H9 (cell line): ENCODE data around the gene GNB1L. TPM values are rescaled to one million over a fixed set of nuclear protein-coding genes. Genes with fewer than 3 reads are reported as not detected.

ENCODE experiments used
- DNase-seq: peaks from one replicate; pipeline ENCODE4 v3.0.0-alpha.2; 2017
- H2AFZ ChIP-seq: one replicate; pipeline ENCODE4 v1.6.1; 2013; ENCODE audit warnings: mild to moderate bottlenecking, low read length, control low read depth, moderate library complexity
- H2AK5ac ChIP-seq: 2 replicates; pipeline ENCODE4 v1.6.1; 2013; ENCODE audit warnings: low read length, control low read depth, mixed read lengths; ENCODE audit not compliant: insufficient read length
- H2BK120ac ChIP-seq: one replicate; pipeline ENCODE4 v1.6.1; 2013; ENCODE audit warnings: low read depth, mild to moderate bottlenecking, low read length, control low read depth, inconsistent platforms; ENCODE audit not compliant: poor library complexity, severe bottlenecking
- H2BK12ac ChIP-seq: 2 replicates; pipeline ENCODE4 v1.6.1; 2013; ENCODE audit warnings: low read length, control low read depth, mixed read lengths, low read depth; ENCODE audit not compliant: insufficient read length
- H2BK15ac ChIP-seq: 2 replicates; pipeline ENCODE4 v1.6.1; 2013; ENCODE audit warnings: low read depth, low read length, control low read depth
- H2BK20ac ChIP-seq: one replicate; pipeline ENCODE4 v1.6.1; 2013; ENCODE audit warnings: low read depth, mild to moderate bottlenecking, low read length, control low read depth, inconsistent platforms; ENCODE audit not compliant: poor library complexity, severe bottlenecking
- H2BK5ac ChIP-seq: 2 replicates; pipeline ENCODE4 v1.6.1; 2013; ENCODE audit warnings: low read length, control low read depth, mixed read lengths; ENCODE audit not compliant: insufficient read length
- H3K14ac ChIP-seq: 2 replicates; pipeline ENCODE4 v1.6.1; 2013; ENCODE audit warnings: low read length, control low read depth; ENCODE audit not compliant: insufficient read depth
- H3K18ac ChIP-seq: 2 replicates; pipeline ENCODE4 v1.6.1; 2013; ENCODE audit warnings: low read depth, mild to moderate bottlenecking, mixed read lengths, low read length, control low read depth; ENCODE audit not compliant: insufficient read length
- H3K23ac ChIP-seq: 2 replicates; pipeline ENCODE4 v1.6.1; 2013; ENCODE audit warnings: low read length, control low read depth, mixed read lengths, low read depth; ENCODE audit not compliant: insufficient read length
- H3K23me2 ChIP-seq: 2 replicates; pipeline ENCODE4 v1.6.1; 2013; ENCODE audit warnings: low read depth, mild to moderate bottlenecking, mixed read lengths, low read length, control low read depth; ENCODE audit not compliant: insufficient read length, poor library complexity, severe bottlenecking
- H3K27ac ChIP-seq: 2 replicates; pipeline ENCODE4 v1.5.1; 2013; ENCODE audit warnings: low read length, control low read depth, mixed read lengths, low read depth; ENCODE audit not compliant: insufficient read length
- H3K27me3 ChIP-seq: 2 replicates; pipeline ENCODE4 v1.6.1; 2013; ENCODE audit warnings: low read length, control low read depth, inconsistent platforms; ENCODE audit not compliant: insufficient read depth
- H3K4ac ChIP-seq: 2 replicates; pipeline ENCODE4 v1.6.1; 2013; ENCODE audit warnings: low read depth, mild to moderate bottlenecking, control low read depth, inconsistent platforms, low read length, moderate library complexity
- H3K4me1 ChIP-seq: 2 replicates; pipeline ENCODE4 v1.6.1; 2013; ENCODE audit warnings: low read length, control low read depth, inconsistent platforms; ENCODE audit not compliant: insufficient read depth
- H3K4me2 ChIP-seq: 2 replicates; pipeline ENCODE4 v1.6.1; 2013; ENCODE audit warnings: low read length, control low read depth, mixed read lengths; ENCODE audit not compliant: insufficient read length, insufficient read depth
- H3K56ac ChIP-seq: 2 replicates; pipeline ENCODE4 v1.6.1; 2013; ENCODE audit warnings: low read depth, mild to moderate bottlenecking, mixed read lengths, low read length, control low read depth; ENCODE audit not compliant: insufficient read length
- H3K79me1 ChIP-seq: 2 replicates; pipeline ENCODE4 v1.6.1; 2013; ENCODE audit warnings: low read depth, mild to moderate bottlenecking, moderate library complexity, low read length, control low read depth, inconsistent platforms; ENCODE audit not compliant: insufficient read depth, poor library complexity, severe bottlenecking
- H3K79me2 ChIP-seq: 2 replicates; pipeline ENCODE4 v1.6.1; 2013; ENCODE audit warnings: low read length, control low read depth, inconsistent platforms; ENCODE audit not compliant: insufficient read depth
- H3K9ac ChIP-seq: 2 replicates; pipeline ENCODE4 v1.6.1; 2013; ENCODE audit warnings: low read length, control low read depth, mixed read lengths; ENCODE audit not compliant: insufficient read length; ENCODE audit errors: extremely low read depth
- H3K9me3 ChIP-seq: one replicate; pipeline ENCODE4 v1.6.1; 2013; ENCODE audit warnings: low read depth, low read length, inconsistent platforms; ENCODE audit not compliant: control insufficient read depth
- H3T11ph ChIP-seq: one replicate; pipeline ENCODE4 v1.6.1; 2013; ENCODE audit warnings: mild to moderate bottlenecking, low read length, control low read depth, inconsistent platforms
- H4K20me1 ChIP-seq: one replicate; pipeline ENCODE4 v1.6.1; 2013; ENCODE audit not compliant: control insufficient read depth, insufficient read length, insufficient read depth
- H4K5ac ChIP-seq: 2 replicates; pipeline ENCODE4 v1.6.1; 2013; ENCODE audit warnings: low read depth, mild to moderate bottlenecking, mixed read lengths, low read length, control low read depth; ENCODE audit not compliant: insufficient read length
- H4K8ac ChIP-seq: replicated peaks from 2 replicates; pipeline ENCODE4 v1.6.1; 2013; ENCODE audit warnings: low read length, control low read depth, mixed read lengths, low read depth; ENCODE audit not compliant: insufficient read length
- H4K91ac ChIP-seq: 2 replicates; pipeline ENCODE4 v1.6.1; 2013; ENCODE audit warnings: low read depth, mild to moderate bottlenecking, moderate library complexity, mixed read lengths, low read length, control low read depth; ENCODE audit not compliant: insufficient read length
- H3K27ac Mint-ChIP-seq, 3 experiments: 2 replicates in 2 of 3; 3 replicates in 1 of 3; pipeline ENCODE4 v1.8.0; 2020 to 2021; ENCODE audit warnings: mixed read lengths in 3 of 3, mild to moderate bottlenecking in 1 of 3, moderate library complexity in 1 of 3
- H3K27me3 Mint-ChIP-seq: 2 replicates; pipeline ENCODE4 v1.8.0; 2021; ENCODE audit warnings: low read depth, mild to moderate bottlenecking, moderate library complexity, mixed read lengths
- H3K36me3 Mint-ChIP-seq, 3 experiments: 2 replicates in 2 of 3; 3 replicates in 1 of 3; pipeline ENCODE4 v1.8.0; 2020 to 2021; ENCODE audit warnings: low read depth in 3 of 3, mixed read lengths in 3 of 3; ENCODE audit not compliant: insufficient read depth in 1 of 3
- H3K4me1 Mint-ChIP-seq, 2 experiments: 2 replicates each; pipeline ENCODE4 v1.8.0; 2020; ENCODE audit warnings: mixed read lengths in 2 of 2
- H3K4me3 Mint-ChIP-seq, 2 experiments: 2 replicates in 1 of 2; 3 replicates in 1 of 2; pipeline ENCODE4 v1.8.0; 2020 to 2021; ENCODE audit warnings: mild to moderate bottlenecking in 2 of 2, mixed read lengths in 2 of 2, moderate library complexity in 1 of 2
- H3K9me3 Mint-ChIP-seq, 2 experiments: 2 replicates in 1 of 2; 3 replicates in 1 of 2; pipeline ENCODE4 v1.8.0; 2020; ENCODE audit warnings: mild to moderate bottlenecking in 2 of 2, mixed read lengths in 2 of 2, moderate library complexity in 1 of 2
- CTCF ChIP-seq: fragments of 200-600 bp; sonication (generic); conservative IDR thresholded peaks from 3 replicates; pipeline ENCODE4 v1.8.0; 2021; ENCODE audit warnings: antibody characterized with exemption, mild to moderate bottlenecking
- WGBS: extraction: QIAGEN DNeasy Blood & Tissue Kit; methylation state at CpG from one replicate; pipeline ENCODE4 v1.1.7; 2013; ENCODE audit warnings: missing lambda C conversion rate, low lambda C conversion rate, mixed read lengths; ENCODE audit not compliant: insufficient read length; ENCODE audit errors: extremely low coverage; 5-methylcytosine and 5-hydroxymethylcytosine counted together
- total RNA-seq: library from RNA; stranded (reverse); gene quantifications from 2 replicates; pipeline ENCODE4 v1.2.1, GENCODE V29; 2021

The GNB1L gene
- total RNA-seq, 1 experiment from 2014 or later: 22.4 TPM

- Histone ChIP-seq H3K4ac (no peak overlapping the region), H2BK120ac (no peak overlapping the region), H3K23me2 (no peaks in the 10 kb centered on the region), H3K14ac (no peak overlapping the region), H3K23ac (no peak overlapping the region), H3K56ac (no peak overlapping the region), H3K79me2 (no peaks in the 10 kb centered on the region), H4K8ac (no peak overlapping the region), H3T11ph (no peak overlapping the region), H2BK5ac (no peak overlapping the region), H4K20me1 (no peaks in the 10 kb centered on the region), H4K91ac (no peak overlapping the region), H3K27ac (no peak overlapping the region), H4K5ac (no peak overlapping the region), H3K9ac (no peak overlapping the region), H2BK20ac (no peak overlapping the region), H2AK5ac (no peak overlapping the region), H3K4me1 (no peaks in the 10 kb centered on the region), H3K79me1 (no peaks in the 10 kb centered on the region), H3K27me3 (no peaks in the 10 kb centered on the region), H3K9me3 (no peaks in the 10 kb centered on the region), H3K18ac (no peak overlapping the region), H3K4me2 (no peak overlapping the region), H2BK12ac (no peak overlapping the region), H2AFZ (no peak overlapping the region), H2BK15ac (no peak overlapping the region)
- WGBS: no CpG with 5 or more reads among the region's 24 CpGs
- Mint-ChIP-seq H3K4me1 (peaks cover 9 to 10% of the 10 kb centered on the region in 2 experiments), H3K9me3 (no peaks in the 10 kb centered on the region), H3K36me3 (no peaks in the 10 kb centered on the region), H3K27ac (no peak overlapping the region), H3K4me3 (no peak overlapping the region), H3K27me3 (peaks cover 64% of the 10 kb centered on the region)
- no peak for DNase-seq
- no peak for TF ChIP-seq CTCF
These were observed 79.0 kb downstream of the GNB1L start for GRCh38 chr22:19775496-19776325.
